Lung (tissue), 12 donors: ENCODE measurements around the gene PTCSC3. TPM values are rescaled to one million over a fixed set of nuclear protein-coding genes. Genes with fewer than 3 reads are reported as not detected.

ENCODE experiments used
- ATAC-seq: fragments of 200-7000 bp; cut with Tn5 transposase; one replicate; pipeline ENCODE4 v1.9.1; 2020; ENCODE audit warnings: moderate number of reproducible peaks; ENCODE audit not compliant: insufficient read depth, low FRiP score
- DNase-seq, 3 donors: peaks; one replicate each; pipeline ENCODE4 v3.0.0-alpha.2; 2013 to 2017
- H3K27ac ChIP-seq, 2 donors: one replicate each; pipeline ENCODE4 v1.5.1; 2013; ENCODE audit warnings: mild to moderate bottlenecking in 2 of 2, moderate library complexity in 2 of 2, control low read depth in 1 of 2, inconsistent platforms in 1 of 2, low read depth in 1 of 2, low read length in 1 of 2
- H3K27me3 ChIP-seq, 3 donors: one replicate each; pipeline ENCODE4 v1.5.1; 2013; ENCODE audit warnings: low read length in 2 of 3; ENCODE audit not compliant: control insufficient read depth in 3 of 3, insufficient read depth in 3 of 3
- H3K36me3 ChIP-seq, 4 donors: one replicate each; pipeline ENCODE4 v1.5.1; 2013; ENCODE audit warnings: low read length in 4 of 4, mild to moderate bottlenecking in 1 of 4, moderate library complexity in 1 of 4; ENCODE audit not compliant: control insufficient read depth in 4 of 4, insufficient read depth in 4 of 4
- H3K4me1 ChIP-seq, 5 donors: one replicate each; pipeline ENCODE4 v1.5.1; 2013; ENCODE audit warnings: low read length in 5 of 5, mild to moderate bottlenecking in 2 of 5, moderate library complexity in 1 of 5; ENCODE audit not compliant: control insufficient read depth in 5 of 5, insufficient read depth in 5 of 5
- H3K4me3 ChIP-seq: one replicate; pipeline ENCODE4 v1.5.1; 2013; ENCODE audit warnings: mild to moderate bottlenecking, control low read depth, moderate library complexity
- H3K9ac ChIP-seq, 2 donors: one replicate each; pipeline ENCODE4 v1.5.1; 2013; ENCODE audit warnings: low read length in 2 of 2, control low read depth in 1 of 2; ENCODE audit not compliant: insufficient read depth in 1 of 2
- H3K9me3 ChIP-seq, 4 donors: one replicate each; pipeline ENCODE4 v1.5.1; 2013; ENCODE audit warnings: low read length in 3 of 4, mild to moderate bottlenecking in 1 of 4, moderate library complexity in 1 of 4; ENCODE audit not compliant: control insufficient read depth in 4 of 4, insufficient read depth in 3 of 4
- WGBS, 2 donors: extraction: QIAGEN DNeasy Blood & Tissue Kit; methylation state at CpG; one replicate each; pipeline ENCODE4 v1.1.7; 2013; 5-methylcytosine and 5-hydroxymethylcytosine counted together
- polyA plus RNA-seq, 2 donors: library from polyadenylated mRNA; stranded (reverse); fragments of 200-250 nt; gene quantifications; one replicate each; pipeline ENCODE4 v1.2.1, GENCODE V29; 2013
- total RNA-seq, 2 donors: library from RNA; depleted of rRNA in 1 of 2; stranded (reverse); fragments of >200 nt in 1 of 2; gene quantifications; one replicate each; pipeline ENCODE4 v1.2.1, GENCODE V29; 2014 to 2021
- TF ChIP-seq, protein P1 (sequence below): IDR thresholded peaks from 2 replicates; pipeline ENCODE4 v1.5.1; 2012; ENCODE audit warnings: mild to moderate bottlenecking; ENCODE audit errors: control extremely low read depth, extremely low read depth
- donor health status: control.
- donor health status: control.
- donor health status: Bipolar disorder and iron deficiency.
- donor health status: healthy.
- donor health status: DM: yes; HTN: yes; CAD: no.

The PTCSC3 gene
- total and polyA plus RNA-seq, 4 donors = 0.60 to 2.3 (median 0.82) TPM

- Histone ChIP-seq H3K9ac (no peak overlapping the region), H3K4me3 (no peak overlapping the region), H3K36me3 (no peaks in the 10 kb centered on the region), H3K9me3 (no peaks in the 10 kb centered on the region), H3K27ac (no peak overlapping the region), H3K27me3 (no peaks in the 10 kb centered on the region), H3K4me1 (peaks cover 0 to 2% (median 0%) of the 10 kb centered on the region in 5 donors)
- no peak for DNase-seq
- no peak for ATAC-seq
- WGBS, 2 donors = 95 to 97% methylated on average over 3 of the region's 3 CpGs
- TF ChIP-seq, protein P1, sequence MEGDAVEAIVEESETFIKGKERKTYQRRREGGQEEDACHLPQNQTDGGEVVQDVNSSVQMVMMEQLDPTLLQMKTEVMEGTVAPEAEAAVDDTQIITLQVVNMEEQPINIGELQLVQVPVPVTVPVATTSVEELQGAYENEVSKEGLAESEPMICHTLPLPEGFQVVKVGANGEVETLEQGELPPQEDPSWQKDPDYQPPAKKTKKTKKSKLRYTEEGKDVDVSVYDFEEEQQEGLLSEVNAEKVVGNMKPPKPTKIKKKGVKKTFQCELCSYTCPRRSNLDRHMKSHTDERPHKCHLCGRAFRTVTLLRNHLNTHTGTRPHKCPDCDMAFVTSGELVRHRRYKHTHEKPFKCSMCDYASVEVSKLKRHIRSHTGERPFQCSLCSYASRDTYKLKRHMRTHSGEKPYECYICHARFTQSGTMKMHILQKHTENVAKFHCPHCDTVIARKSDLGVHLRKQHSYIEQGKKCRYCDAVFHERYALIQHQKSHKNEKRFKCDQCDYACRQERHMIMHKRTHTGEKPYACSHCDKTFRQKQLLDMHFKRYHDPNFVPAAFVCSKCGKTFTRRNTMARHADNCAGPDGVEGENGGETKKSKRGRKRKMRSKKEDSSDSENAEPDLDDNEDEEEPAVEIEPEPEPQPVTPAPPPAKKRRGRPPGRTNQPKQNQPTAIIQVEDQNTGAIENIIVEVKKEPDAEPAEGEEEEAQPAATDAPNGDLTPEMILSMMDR = no peak
Observed at GRCh38 chr14:36212987-36213386, 36.5 kb upstream of the PTCSC3 start.

DNA sequence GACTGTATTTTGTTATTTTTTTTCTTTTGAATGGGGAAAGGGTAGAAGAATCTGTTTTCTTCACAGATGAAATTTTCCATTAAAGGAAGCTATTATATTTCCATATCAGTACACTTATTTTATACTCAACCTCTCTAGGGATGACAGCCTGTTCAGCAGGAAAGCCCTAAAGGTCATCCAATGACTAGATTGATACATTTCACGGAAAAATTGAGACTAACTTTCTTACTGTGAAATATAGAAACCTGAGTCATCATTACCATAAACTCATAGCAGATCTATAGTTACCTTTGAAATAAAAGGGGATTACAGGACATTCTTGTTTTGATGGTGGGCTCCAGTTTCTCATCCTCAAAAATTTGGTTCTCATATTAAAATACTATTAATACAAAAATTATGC lies 36.1 kb upstream of the PTCSC3 start:
- 42 to 88% methylated on average over 1 of the region's 1 CpG for WGBS, 2 donors
- no peak for DNase-seq

GRCh38 chr14:36208690-36209278 lies 32.3 kb upstream of the PTCSC3 start:
- DNase-seq (peak in 2 of 3 donors; percentile 55 to 78), ATAC-seq (peak; percentile 42)
- H3K27ac ChIP-seq = no peak overlapping the region
- H3K4me3 ChIP-seq = no peak overlapping the region
- TF ChIP-seq, protein P1 = no peak
- H3K27me3 ChIP-seq = no peaks in the 10 kb centered on the region
- H3K9ac ChIP-seq = no peak overlapping the region
- no peaks in the 10 kb centered on the region for H3K9me3 ChIP-seq
- 59 to 63% methylated on average over 2 of the region's 2 CpGs for WGBS, 2 donors
- H3K4me1 ChIP-seq = peaks cover 0 to 2% (median 0%) of the 10 kb centered on the region in 5 donors
- H3K36me3 ChIP-seq = no peaks in the 10 kb centered on the region

More for the DNA sequence above, 36.1 kb upstream of the PTCSC3 start:
- Histone ChIP-seq H3K4me3 (no peak overlapping the region), H3K36me3 (no peaks in the 10 kb centered on the region), H3K4me1 (peaks cover 0 to 2% (median 0%) of the 10 kb centered on the region in 5 donors), H3K9me3 (no peaks in the 10 kb centered on the region), H3K27ac (no peak overlapping the region), H3K9ac (no peak overlapping the region), H3K27me3 (no peaks in the 10 kb centered on the region)
- TF ChIP-seq, protein P1 = no peak
- no peak for ATAC-seq

DNA sequence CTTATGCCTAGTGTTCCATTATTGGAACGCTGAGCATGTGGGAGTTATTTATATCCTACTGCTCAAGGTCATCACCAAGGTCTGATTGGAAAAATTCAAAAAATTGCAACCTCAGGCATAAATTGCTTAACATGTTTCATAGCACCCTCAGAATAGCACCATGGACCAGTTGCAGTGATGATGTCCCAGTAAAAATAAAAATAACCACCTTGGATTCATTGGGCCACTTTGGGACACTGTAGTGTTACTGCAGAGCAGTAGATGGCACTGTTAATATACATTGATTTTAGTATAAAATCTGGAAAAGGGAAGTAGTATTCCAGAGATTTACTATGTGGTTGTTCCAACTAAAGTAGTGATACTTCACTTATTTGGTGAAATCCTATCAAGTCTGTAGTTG lies 31.0 kb upstream of the PTCSC3 start:
- no peaks in the 10 kb centered on the region for H3K36me3 ChIP-seq
- peaks cover 0 to 3% (median 0%) of the 10 kb centered on the region in 4 donors for H3K9me3 ChIP-seq
- no peaks in the 10 kb centered on the region for H3K27me3 ChIP-seq
- no peak overlapping the region for H3K9ac ChIP-seq
- TF ChIP-seq, protein P1 = peak; percentile 16
- H3K4me1 ChIP-seq = peaks cover 0 to 2% (median 0%) of the 10 kb centered on the region in 5 donors
- DNase-seq (no peak), ATAC-seq (peak; percentile 69)
- no peak overlapping the region for H3K4me3 ChIP-seq
- H3K27ac ChIP-seq = no peak overlapping the region
- WGBS, 2 donors = 89 to 94% methylated on average over 1 of the region's 1 CpG
